Loucy (cell line): ENCODE measurements around the gene CEP290.
A peak's percentile ranks its signal among the peaks of the same experiment; 100 is the strongest.
"Not testable (repeated sequence)": the region's sequence is repeated elsewhere in the genome, so short reads cannot be mapped to it uniquely, and the experiment has no call there.

Experiments used
- H2AFZ ChIP-seq: fragments of 200-600 bp; sonication (generic); 2 replicates; pipeline ENCODE4 v1.6.0; 2016; ENCODE audit warnings: antibody characterized with exemption, mild to moderate bottlenecking, low read length, moderate library complexity
- H3F3A ChIP-seq: fragments of 200-600 bp; 2 replicates; pipeline ENCODE4 v1.6.0; 2016; ENCODE audit warnings: antibody characterized with exemption, low read depth, mild to moderate bottlenecking
- H3K27me3 ChIP-seq: fragments of 200-600 bp; sonication (generic); 2 replicates; pipeline ENCODE4 v1.6.1; 2014; ENCODE audit warnings: low read length, mild to moderate bottlenecking; ENCODE audit not compliant: insufficient read depth, poor library complexity, severe bottlenecking
- H3K36me3 ChIP-seq: fragments of 200-600 bp; sonication (generic); 2 replicates; pipeline ENCODE4 v1.6.1; 2016; ENCODE audit warnings: low read length; ENCODE audit not compliant: insufficient read depth
- H3K4me1 ChIP-seq: fragments of 200-600 bp; sonication (generic); 2 replicates; pipeline ENCODE4 v1.5.1; 2014; ENCODE audit warnings: low read length, mild to moderate bottlenecking; ENCODE audit not compliant: insufficient read depth, poor library complexity, severe bottlenecking
- H3K4me2 ChIP-seq: fragments of 200-600 bp; sonication (generic); 2 replicates; pipeline ENCODE4 v1.6.0; 2014; ENCODE audit warnings: antibody characterized with exemption, low read length, low read depth, mild to moderate bottlenecking; ENCODE audit not compliant: poor library complexity, severe bottlenecking
- H3K4me3 ChIP-seq: fragments of 200-600 bp; sonication (generic); 2 replicates; pipeline ENCODE4 v1.5.1; 2014; ENCODE audit warnings: low read length, mild to moderate bottlenecking, mixed read lengths; ENCODE audit not compliant: poor library complexity, severe bottlenecking
- H3K79me2 ChIP-seq: fragments of 200-600 bp; sonication (generic); 2 replicates; pipeline ENCODE4 v1.6.1; 2014; ENCODE audit warnings: low read length; ENCODE audit not compliant: insufficient read depth
- H3K9ac ChIP-seq: fragments of 200-600 bp; sonication (generic); 2 replicates; pipeline ENCODE4 v1.6.0; 2014; ENCODE audit warnings: mild to moderate bottlenecking, low read depth, low read length, moderate library complexity; ENCODE audit not compliant: poor library complexity, severe bottlenecking
- H3K9me2 ChIP-seq: fragments of 200-600 bp; sonication (generic); replicated peaks from 2 replicates; pipeline ENCODE4 v1.6.1; 2016; ENCODE audit warnings: low read depth, low read length, mixed read lengths
- H3K9me3 ChIP-seq: fragments of 200-600 bp; sonication (generic); 2 replicates; pipeline ENCODE4 v1.6.1; 2014; ENCODE audit warnings: mild to moderate bottlenecking, antibody characterized with exemption, low read length, low read depth; ENCODE audit not compliant: insufficient read depth
- H4K20me1 ChIP-seq: fragments of 200-600 bp; sonication (generic); 2 replicates; pipeline ENCODE4 v1.6.0; 2014; ENCODE audit warnings: antibody characterized with exemption, low read length, mild to moderate bottlenecking; ENCODE audit not compliant: insufficient read depth, poor library complexity, severe bottlenecking
- EZH2phosphoT487 ChIP-seq: fragments of 200-600 bp; IDR thresholded peaks from 2 replicates; pipeline ENCODE4 v1.6.1; 2018; ENCODE audit warnings: antibody characterized with exemption, mild to moderate bottlenecking, moderate library complexity, borderline replicate concordance
- TF ChIP-seq, protein P1 (sequence below): fragments of 200-600 bp; sonication (generic); conservative IDR thresholded peaks from 2 replicates; pipeline ENCODE4 v1.5.1; 2014; ENCODE audit warnings: mild to moderate bottlenecking, antibody characterized with exemption, low read length

The CEP290 gene

DNA sequence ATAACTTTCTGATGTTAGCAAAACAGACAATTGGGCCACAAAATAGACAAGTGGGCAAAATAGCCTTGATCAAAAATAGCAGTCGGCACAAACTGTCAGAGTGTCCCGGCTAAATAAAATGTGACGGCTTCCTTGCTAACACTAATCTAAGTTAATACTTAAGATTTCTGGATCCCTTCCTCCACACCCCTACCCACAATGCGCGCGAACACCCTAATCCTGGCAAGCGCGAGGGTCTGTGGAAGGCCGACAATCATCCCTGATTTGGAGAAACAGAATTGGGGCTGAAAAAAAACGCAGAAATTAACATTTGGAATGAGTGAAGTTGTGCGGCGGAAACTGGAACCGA is 489 bp downstream of the CEP290 start:
- TF ChIP-seq EZH2phosphoT487: no peak
- TF ChIP-seq, protein P1, sequence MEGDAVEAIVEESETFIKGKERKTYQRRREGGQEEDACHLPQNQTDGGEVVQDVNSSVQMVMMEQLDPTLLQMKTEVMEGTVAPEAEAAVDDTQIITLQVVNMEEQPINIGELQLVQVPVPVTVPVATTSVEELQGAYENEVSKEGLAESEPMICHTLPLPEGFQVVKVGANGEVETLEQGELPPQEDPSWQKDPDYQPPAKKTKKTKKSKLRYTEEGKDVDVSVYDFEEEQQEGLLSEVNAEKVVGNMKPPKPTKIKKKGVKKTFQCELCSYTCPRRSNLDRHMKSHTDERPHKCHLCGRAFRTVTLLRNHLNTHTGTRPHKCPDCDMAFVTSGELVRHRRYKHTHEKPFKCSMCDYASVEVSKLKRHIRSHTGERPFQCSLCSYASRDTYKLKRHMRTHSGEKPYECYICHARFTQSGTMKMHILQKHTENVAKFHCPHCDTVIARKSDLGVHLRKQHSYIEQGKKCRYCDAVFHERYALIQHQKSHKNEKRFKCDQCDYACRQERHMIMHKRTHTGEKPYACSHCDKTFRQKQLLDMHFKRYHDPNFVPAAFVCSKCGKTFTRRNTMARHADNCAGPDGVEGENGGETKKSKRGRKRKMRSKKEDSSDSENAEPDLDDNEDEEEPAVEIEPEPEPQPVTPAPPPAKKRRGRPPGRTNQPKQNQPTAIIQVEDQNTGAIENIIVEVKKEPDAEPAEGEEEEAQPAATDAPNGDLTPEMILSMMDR: no peak
- H3K36me3 ChIP-seq: no peaks in the 10 kb centered on the region
- H3K9ac ChIP-seq: peak overlapping the region; percentile 77
- H3K79me2 ChIP-seq: peaks cover 26% of the 10 kb centered on the region
- no peaks in the 10 kb centered on the region for H3K27me3 ChIP-seq
- H3K4me3 ChIP-seq: peak overlapping the region; percentile 85
- H3F3A ChIP-seq: no peaks in the 10 kb centered on the region
- H3K4me1 ChIP-seq: peaks cover 42% of the 10 kb centered on the region
- no peaks in the 10 kb centered on the region for H3K9me3 ChIP-seq
- H3K9me2 ChIP-seq: no peaks in the 10 kb centered on the region
- H2AFZ ChIP-seq: peak overlapping the region; percentile 87
- peak overlapping the region; percentile 91 for H3K4me2 ChIP-seq
- no peaks in the 10 kb centered on the region for H4K20me1 ChIP-seq

DNA sequence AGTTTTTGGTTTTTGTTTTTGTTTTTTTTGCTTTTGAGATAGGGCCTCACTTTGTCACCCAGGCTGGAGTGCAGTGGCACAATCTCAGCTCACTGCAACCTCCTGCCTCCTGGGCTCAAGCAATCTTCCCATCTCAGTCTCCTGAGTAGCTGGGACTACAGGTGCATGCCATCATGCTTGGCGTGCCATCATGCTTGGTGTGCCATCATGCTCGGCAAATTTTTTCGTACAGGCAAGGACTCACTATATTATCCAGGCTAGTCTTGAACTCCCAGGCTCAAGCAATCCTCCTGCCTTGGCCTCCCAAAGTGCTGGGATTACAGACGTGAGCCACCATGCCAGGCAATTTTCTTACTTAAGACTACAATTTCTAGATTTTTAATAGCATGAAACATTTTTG is 2.2 kb downstream of the CEP290 start:
- H3K27me3 ChIP-seq, H3K4me3 ChIP-seq, H3K9me2 ChIP-seq, H3K9ac ChIP-seq, H3K36me3 ChIP-seq, H3K9me3 ChIP-seq, H4K20me1 ChIP-seq, H2AFZ ChIP-seq, H3F3A ChIP-seq, H3K4me2 ChIP-seq: not testable (repeated sequence)
- peaks cover 23% of the 10 kb centered on the region for H3K79me2 ChIP-seq
- H3K4me1 ChIP-seq: peaks cover 28% of the 10 kb centered on the region

DNA sequence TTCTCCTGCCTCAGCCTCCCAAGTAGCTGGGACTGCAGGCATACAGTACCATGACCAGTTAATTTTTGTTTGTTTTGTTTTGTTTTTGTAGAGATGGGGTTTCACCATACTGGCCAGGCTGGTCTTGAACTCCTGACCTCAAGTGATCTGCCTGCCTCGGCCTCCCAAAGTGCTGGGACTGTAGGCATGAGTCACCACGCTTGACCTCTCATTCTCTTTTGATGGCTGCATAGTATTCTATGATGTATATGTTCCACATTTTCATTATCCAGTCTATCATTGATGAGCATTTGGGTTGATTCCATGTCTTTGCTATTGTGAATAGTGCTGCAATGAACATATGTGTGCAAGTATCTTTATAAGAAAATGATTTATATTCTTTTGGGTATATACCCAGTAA is 8.7 kb downstream of the CEP290 start:
- H4K20me1 ChIP-seq, H3K27me3 ChIP-seq, H3K4me1 ChIP-seq, H3K79me2 ChIP-seq, H3K36me3 ChIP-seq, H3F3A ChIP-seq, H3K9ac ChIP-seq, H3K9me2 ChIP-seq, H3K4me2 ChIP-seq, H3K4me3 ChIP-seq, H2AFZ ChIP-seq, H3K9me3 ChIP-seq: not testable (repeated sequence)

DNA sequence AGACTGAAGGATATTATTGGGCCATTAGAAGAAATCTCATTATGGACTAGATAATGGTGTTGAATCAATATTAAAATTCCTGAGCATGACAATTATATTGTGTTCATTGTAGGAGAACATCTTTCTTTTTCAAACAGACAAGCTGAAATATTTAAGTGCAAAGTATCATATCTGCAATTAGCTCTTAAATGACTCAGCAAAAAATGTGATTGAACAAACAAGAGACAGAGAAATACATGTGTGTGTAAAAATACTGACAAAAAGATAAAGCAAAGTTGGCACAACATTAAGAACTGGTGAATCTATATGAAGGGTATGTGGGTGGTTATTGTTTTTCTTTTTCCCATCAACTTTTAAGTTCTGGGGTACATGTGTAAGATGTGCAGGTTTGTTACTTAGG is 9.5 kb downstream of the CEP290 start:
- no peak overlapping the region for H2AFZ ChIP-seq
- TF ChIP-seq, protein P1: no peak
- TF ChIP-seq EZH2phosphoT487: no peak
- no peaks in the 10 kb centered on the region for H3K9me2 ChIP-seq
- no peaks in the 10 kb centered on the region for H3K9me3 ChIP-seq
- H3K4me1 ChIP-seq: no peaks in the 10 kb centered on the region
- H4K20me1 ChIP-seq: no peaks in the 10 kb centered on the region
- no peaks in the 10 kb centered on the region for H3F3A ChIP-seq
- H3K4me2 ChIP-seq: no peak overlapping the region
- no peaks in the 10 kb centered on the region for H3K79me2 ChIP-seq
- no peak overlapping the region for H3K4me3 ChIP-seq
- H3K36me3 ChIP-seq: peaks cover 3% of the 10 kb centered on the region
- no peak overlapping the region for H3K9ac ChIP-seq
- no peaks in the 10 kb centered on the region for H3K27me3 ChIP-seq
